Measurements from ENCODE around the gene MEG3.

DNA sequence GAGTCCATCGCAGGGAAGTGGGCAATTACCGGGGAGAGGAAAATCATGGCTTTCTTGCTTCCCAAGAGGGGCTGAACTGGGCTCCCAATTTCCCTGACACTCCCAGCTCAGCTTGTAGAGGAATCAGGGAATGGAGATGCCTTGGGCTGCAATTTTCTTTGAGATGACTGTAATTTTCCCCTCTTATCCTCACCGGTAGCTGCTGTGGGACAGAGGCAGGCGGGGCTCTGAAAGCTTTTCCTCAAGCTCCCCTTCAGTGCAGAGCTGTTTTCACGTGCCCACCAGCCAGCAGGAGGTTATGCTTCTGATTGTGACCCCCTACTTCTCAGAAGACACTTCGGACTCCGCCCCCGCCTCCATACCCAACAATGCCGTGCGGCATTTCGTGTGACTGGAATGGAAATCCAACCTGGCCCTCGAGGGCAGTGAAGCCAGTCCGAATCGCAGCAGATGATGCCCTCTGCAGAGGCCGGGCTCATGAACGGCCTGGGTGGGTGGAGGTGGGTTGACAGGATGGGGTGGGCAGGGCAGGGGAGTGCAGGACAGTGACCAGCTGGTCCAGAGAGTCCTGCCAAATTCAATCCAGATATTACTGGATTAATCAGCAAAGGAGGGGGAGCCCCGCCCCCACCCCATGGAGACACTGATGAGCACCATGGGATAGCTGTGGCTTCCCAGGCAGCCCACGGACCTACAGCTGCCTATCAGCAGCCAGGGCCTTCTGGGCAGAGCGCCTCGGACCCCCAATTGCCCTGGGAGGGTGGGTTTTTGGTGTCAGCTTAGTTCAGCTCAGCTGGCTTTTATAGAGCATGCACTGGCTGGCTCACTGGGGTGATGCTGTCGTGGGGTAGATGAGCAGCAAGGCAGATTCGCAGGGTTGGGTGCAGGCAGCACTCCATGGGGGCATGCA, 40.0 kb downstream of the MEG3 start:
- TF ChIP-seq EZH2 (IDR thresholded peaks at IDR 0.05; ENCODE audit: borderline replicate concordance, insufficient read depth, low read length, poor library complexity, severe bottlenecking) (no peak), TAF1 (IDR thresholded peaks at IDR 0.05; ENCODE audit: low read depth) (no peak), SMC3 (conservative IDR thresholded peaks at IDR 0.05; ENCODE audit: poor library complexity) (no peak), CTCF (IDR thresholded peaks at IDR 0.05; ENCODE audit: poor library complexity, severe bottlenecking) (no peak), REST (IDR thresholded peaks at IDR 0.05; ENCODE audit: borderline replicate concordance) (peak; percentile 99), POLR2AphosphoS5 (IDR thresholded peaks at IDR 0.05) (peak; percentile 82), RAD21 (conservative IDR thresholded peaks at IDR 0.05) (peak; percentile 8), EP300 (conservative IDR thresholded peaks at IDR 0.05; ENCODE audit: poor library complexity, severe bottlenecking) (no peak)

Measured in neural cell (in vitro differentiated cells).